GM23338 (cell line): ENCODE measurements around the gene TTC28.

Experiments used
- CREB1 ChIP-seq: fragments of 250-450 bp; sonication (Bioruptor Pico); IDR thresholded peaks from 2 replicates; pipeline ENCODE4 v1.5.0; 2020; ENCODE audit warnings: low read depth, mild to moderate bottlenecking, moderate library complexity
- CTCF ChIP-seq, 2 experiments: fragments of 200-600 bp in 1 of 2; sonication (generic) in 1 of 2; conservative IDR thresholded peaks; 2 replicates each; pipeline versions ENCODE4 v1.5.1 to v1.6.1; 2016 to 2017; ENCODE audit warnings: antibody characterized with exemption in 2 of 2, low read depth in 2 of 2, mild to moderate bottlenecking in 2 of 2, moderate library complexity in 1 of 2
- ETS1 ChIP-seq: IDR thresholded peaks from 2 replicates; pipeline ENCODE4 v1.6.1; 2016; ENCODE audit warnings: antibody characterized with exemption
- EZH2 ChIP-seq: fragments of 200-600 bp; sonication (generic); IDR thresholded peaks from one replicate; pipeline ENCODE4 v1.8.0; 2017; ENCODE audit warnings: antibody characterized with exemption, mild to moderate bottlenecking, low read depth; ENCODE audit not compliant: unreplicated experiment
- EZH2phosphoT487 ChIP-seq: fragments of 200-600 bp; sonication (generic); IDR thresholded peaks from one replicate; pipeline ENCODE4 v1.8.1; 2018; ENCODE audit warnings: antibody characterized with exemption; ENCODE audit not compliant: unreplicated experiment
- JUNB ChIP-seq: IDR thresholded peaks from one replicate; pipeline ENCODE4 v1.6.1; 2016; ENCODE audit warnings: antibody characterized with exemption; ENCODE audit not compliant: unreplicated experiment
- NANOG ChIP-seq: IDR thresholded peaks from 2 replicates; pipeline ENCODE4 v1.6.1; 2016; ENCODE audit warnings: antibody characterized with exemption, borderline replicate concordance
- POLR2AphosphoS5 ChIP-seq: IDR thresholded peaks from 2 replicates; pipeline ENCODE4 v1.6.1; 2016; ENCODE audit warnings: antibody characterized with exemption, low read depth
- STAT1 ChIP-seq: IDR thresholded peaks from one replicate; pipeline ENCODE4 v1.6.1; 2016; ENCODE audit warnings: antibody characterized with exemption; ENCODE audit not compliant: unreplicated experiment
- ZNF114 ChIP-seq: fragments of 250-450 bp; sonication (Bioruptor Pico); IDR thresholded peaks from 2 replicates; pipeline ENCODE4 v1.5.0; 2020; ENCODE audit warnings: mild to moderate bottlenecking, moderate library complexity
- ZNF331 ChIP-seq: fragments of 250-450 bp; sonication (Bioruptor Pico); IDR thresholded peaks from 2 replicates; pipeline ENCODE4 v1.5.0; 2020; ENCODE audit warnings: low read depth, mild to moderate bottlenecking, moderate library complexity
- TF ChIP-seq, protein P1 (sequence below): IDR thresholded peaks from one replicate; pipeline ENCODE4 v1.6.1; 2018; ENCODE audit warnings: antibody characterized with exemption; ENCODE audit not compliant: unreplicated experiment

- TF ChIP-seq CTCF (conservative IDR thresholded peaks at IDR 0.05; ENCODE audit: low read depth in 2 of 2) (no peak), POLR2AphosphoS5 (no peak), EZH2phosphoT487 (no peak), EZH2 (no peak), ETS1 (no peak), CREB1 (CRISPR knock-in tag) (no peak), STAT1 (no peak), JUNB (no peak), ZNF331 (CRISPR knock-in tag) (no peak), NANOG (no peak), ZNF114 (CRISPR knock-in tag) (no peak)
- TF ChIP-seq, protein P1, sequence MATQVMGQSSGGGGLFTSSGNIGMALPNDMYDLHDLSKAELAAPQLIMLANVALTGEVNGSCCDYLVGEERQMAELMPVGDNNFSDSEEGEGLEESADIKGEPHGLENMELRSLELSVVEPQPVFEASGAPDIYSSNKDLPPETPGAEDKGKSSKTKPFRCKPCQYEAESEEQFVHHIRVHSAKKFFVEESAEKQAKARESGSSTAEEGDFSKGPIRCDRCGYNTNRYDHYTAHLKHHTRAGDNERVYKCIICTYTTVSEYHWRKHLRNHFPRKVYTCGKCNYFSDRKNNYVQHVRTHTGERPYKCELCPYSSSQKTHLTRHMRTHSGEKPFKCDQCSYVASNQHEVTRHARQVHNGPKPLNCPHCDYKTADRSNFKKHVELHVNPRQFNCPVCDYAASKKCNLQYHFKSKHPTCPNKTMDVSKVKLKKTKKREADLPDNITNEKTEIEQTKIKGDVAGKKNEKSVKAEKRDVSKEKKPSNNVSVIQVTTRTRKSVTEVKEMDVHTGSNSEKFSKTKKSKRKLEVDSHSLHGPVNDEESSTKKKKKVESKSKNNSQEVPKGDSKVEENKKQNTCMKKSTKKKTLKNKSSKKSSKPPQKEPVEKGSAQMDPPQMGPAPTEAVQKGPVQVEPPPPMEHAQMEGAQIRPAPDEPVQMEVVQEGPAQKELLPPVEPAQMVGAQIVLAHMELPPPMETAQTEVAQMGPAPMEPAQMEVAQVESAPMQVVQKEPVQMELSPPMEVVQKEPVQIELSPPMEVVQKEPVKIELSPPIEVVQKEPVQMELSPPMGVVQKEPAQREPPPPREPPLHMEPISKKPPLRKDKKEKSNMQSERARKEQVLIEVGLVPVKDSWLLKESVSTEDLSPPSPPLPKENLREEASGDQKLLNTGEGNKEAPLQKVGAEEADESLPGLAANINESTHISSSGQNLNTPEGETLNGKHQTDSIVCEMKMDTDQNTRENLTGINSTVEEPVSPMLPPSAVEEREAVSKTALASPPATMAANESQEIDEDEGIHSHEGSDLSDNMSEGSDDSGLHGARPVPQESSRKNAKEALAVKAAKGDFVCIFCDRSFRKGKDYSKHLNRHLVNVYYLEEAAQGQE: no peak
Observed at GRCh38 chr22:28398981-28399380, 280.7 kb downstream of the TTC28 start.
